ENCODE data around the gene DHX16. TPM values are rescaled to one million over a fixed set of nuclear protein-coding genes. Genes with fewer than 3 reads are reported as not detected.
"Not testable (repeated sequence)": the region's sequence is repeated elsewhere in the genome, so short reads cannot be mapped to it uniquely, and the experiment has no call there.

DHX16 gene
- total RNA-seq, 4 donors from 2014 or later, result 25.0 to 37.0 (median 32.9) TPM

DNA sequence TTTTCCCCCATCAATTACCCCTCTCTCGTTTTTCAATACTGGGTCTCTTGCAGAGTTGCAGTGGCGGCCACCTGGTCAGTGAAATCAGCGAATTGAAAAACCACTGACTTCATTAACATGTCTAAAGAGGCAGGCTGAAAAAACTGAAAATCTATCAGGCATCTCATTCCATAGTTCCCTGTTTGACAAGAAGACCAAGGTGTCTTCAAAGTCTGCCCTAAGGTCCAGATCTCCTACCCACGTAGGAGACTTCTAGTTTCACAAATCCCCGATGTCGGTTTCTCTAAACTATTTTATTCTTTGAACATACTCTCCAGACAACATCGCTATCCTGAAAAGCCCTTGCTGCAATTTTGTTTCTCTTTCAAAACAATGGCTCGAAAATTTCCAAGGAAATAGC lies 46.5 kb upstream of the DHX16 start:
- intact Hi-C loops (cut with DNase I; ENCODE audit: low total_unique reads), result no loop called here
- WGBS, 2 donors, result 21 to 22% methylated on average over 8 of the region's 8 CpGs
- TF ChIP-seq, protein P1, sequence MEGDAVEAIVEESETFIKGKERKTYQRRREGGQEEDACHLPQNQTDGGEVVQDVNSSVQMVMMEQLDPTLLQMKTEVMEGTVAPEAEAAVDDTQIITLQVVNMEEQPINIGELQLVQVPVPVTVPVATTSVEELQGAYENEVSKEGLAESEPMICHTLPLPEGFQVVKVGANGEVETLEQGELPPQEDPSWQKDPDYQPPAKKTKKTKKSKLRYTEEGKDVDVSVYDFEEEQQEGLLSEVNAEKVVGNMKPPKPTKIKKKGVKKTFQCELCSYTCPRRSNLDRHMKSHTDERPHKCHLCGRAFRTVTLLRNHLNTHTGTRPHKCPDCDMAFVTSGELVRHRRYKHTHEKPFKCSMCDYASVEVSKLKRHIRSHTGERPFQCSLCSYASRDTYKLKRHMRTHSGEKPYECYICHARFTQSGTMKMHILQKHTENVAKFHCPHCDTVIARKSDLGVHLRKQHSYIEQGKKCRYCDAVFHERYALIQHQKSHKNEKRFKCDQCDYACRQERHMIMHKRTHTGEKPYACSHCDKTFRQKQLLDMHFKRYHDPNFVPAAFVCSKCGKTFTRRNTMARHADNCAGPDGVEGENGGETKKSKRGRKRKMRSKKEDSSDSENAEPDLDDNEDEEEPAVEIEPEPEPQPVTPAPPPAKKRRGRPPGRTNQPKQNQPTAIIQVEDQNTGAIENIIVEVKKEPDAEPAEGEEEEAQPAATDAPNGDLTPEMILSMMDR (IDR thresholded peaks at IDR 0.05), result no peak
- no peak for TF ChIP-seq POLR2A (IDR thresholded peaks at IDR 0.05)
- H3K4me3 ChIP-seq (ENCODE audit: low read depth, poor library complexity, severe bottlenecking), result no peak overlapping the region
- DNase-seq (ENCODE audit: low spot score in 2 of 2), result no peak

- DNase-seq (ENCODE audit: low spot score in 2 of 2); H3K4me3 ChIP-seq (ENCODE audit: low read depth, poor library complexity, severe bottlenecking); intact Hi-C loops (cut with DNase I; ENCODE audit: low total_unique reads): not testable (repeated sequence)
- 75 to 76% methylated on average over 37 of the region's 37 CpGs for WGBS, 2 donors
Observed at GRCh38 chr6:30717845-30718720, 45.3 kb upstream of the DHX16 start.

GRCh38 chr6:30717129-30717844 lies 44.5 kb upstream of the DHX16 start, which contains the start of gene MDC1:
Gene MDC1, minus strand, starts transcription at chr6:30717281. Its CDS starts 2,106 bp downstream, at chr6:30715175.
- DNase-seq (ENCODE audit: low spot score in 2 of 2), result peak; percentile 100
- peak within 1 kb of the TSS; percentile 50 for H3K4me3 ChIP-seq (ENCODE audit: low read depth, poor library complexity, severe bottlenecking)
- TF ChIP-seq, protein P1 (IDR thresholded peaks at IDR 0.05), result peak in 1 of 3 donors; percentile 83
- no peak for TF ChIP-seq POLR2A (IDR thresholded peaks at IDR 0.05)
- 0 to 1% methylated on average over 31 to 42 of the region's 48 CpGs for WGBS, 2 donors
- intact Hi-C loops (cut with DNase I; ENCODE audit: low total_unique reads), result no loop called here

DNA sequence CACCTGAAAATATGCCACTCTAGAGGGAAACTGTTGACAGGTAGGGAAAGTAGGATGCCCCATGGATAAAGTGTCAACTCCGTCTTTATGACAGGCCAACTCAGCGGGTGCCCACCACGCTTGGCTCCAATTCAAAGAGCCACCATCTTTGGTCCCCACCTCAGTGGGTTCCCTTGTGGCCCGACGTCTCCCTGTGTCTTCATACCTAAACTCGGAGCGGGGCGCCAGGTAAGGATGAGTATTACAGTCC lies 44.0 kb upstream of the DHX16 start:
- TF ChIP-seq POLR2A (IDR thresholded peaks at IDR 0.05), result no peak
- TF ChIP-seq, protein P1 (IDR thresholded peaks at IDR 0.05), result no peak
- peak overlapping the region; percentile 50 for H3K4me3 ChIP-seq (ENCODE audit: low read depth, poor library complexity, severe bottlenecking)
- intact Hi-C loops (cut with DNase I; ENCODE audit: low total_unique reads), result no loop called here
- 1 to 3% methylated on average over 8 of the region's 8 CpGs for WGBS, 2 donors
- DNase-seq (ENCODE audit: low spot score in 2 of 2), result no peak

GRCh38 chr6:30714263-30714662 lies 41.5 kb upstream of the DHX16 start:
- intact Hi-C loops (cut with DNase I; ENCODE audit: low total_unique reads), result no loop called here
- TF ChIP-seq, protein P1 (IDR thresholded peaks at IDR 0.05), result no peak
- no peak for TF ChIP-seq POLR2A (IDR thresholded peaks at IDR 0.05)
- no peak for DNase-seq (ENCODE audit: low spot score in 2 of 2)
- H3K4me3 ChIP-seq (ENCODE audit: low read depth, poor library complexity, severe bottlenecking), result no peak overlapping the region
- 97 to 98% methylated on average over 1 of the region's 1 CpG for WGBS, 2 donors

DNA sequence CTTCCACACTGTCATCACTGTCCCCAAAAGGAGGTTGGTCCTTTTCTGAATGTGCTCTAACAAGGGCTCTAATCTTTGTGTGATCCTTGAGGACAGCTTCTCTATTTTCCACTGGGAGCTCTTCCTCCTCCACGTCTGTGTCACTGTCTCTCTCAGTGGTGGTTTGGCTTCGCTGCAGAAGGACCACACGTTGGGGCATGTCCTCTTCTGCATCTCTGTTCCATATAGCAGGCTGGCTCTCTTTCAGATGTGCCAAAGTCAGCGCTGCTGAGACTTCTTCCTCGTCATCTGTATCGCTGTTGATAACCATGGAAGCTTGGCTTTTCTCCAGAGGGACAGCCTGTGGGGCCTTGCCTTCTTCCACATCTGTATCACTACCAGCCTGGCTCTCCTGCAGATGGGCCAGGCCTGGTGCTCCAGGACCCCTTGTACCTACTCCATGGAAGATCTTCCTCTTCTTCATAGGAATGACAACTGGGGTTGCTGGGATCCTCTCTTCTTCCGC lies 39.7 kb upstream of the DHX16 start:
- intact Hi-C loops (cut with DNase I; ENCODE audit: low total_unique reads), result no loop called here
- DNase-seq (ENCODE audit: low spot score in 2 of 2), result no peak
- H3K4me3 ChIP-seq (ENCODE audit: low read depth, poor library complexity, severe bottlenecking), result no peak overlapping the region
- TF ChIP-seq, protein P1 (IDR thresholded peaks at IDR 0.05), result no peak
- TF ChIP-seq POLR2A (IDR thresholded peaks at IDR 0.05), result no peak
- WGBS, 2 donors, result 47 to 73% methylated on average over 7 of the region's 7 CpGs

Measured in lower leg skin (tissue), 4 donors.